Activated CD8-positive, alpha-beta memory T cell treated with anti-CD3 and anti-CD28 coated beads for 24 hours (primary cell): ENCODE measurements around the gene ZSCAN5B.
"Not testable (repeated sequence)": the region's sequence is repeated elsewhere in the genome, so short reads cannot be mapped to it uniquely, and the experiment has no call there.

Experiments
- DNase-seq: peaks from one replicate; pipeline ENCODE4 v3.0.0-alpha.2; 2020

The ZSCAN5B gene

DNA sequence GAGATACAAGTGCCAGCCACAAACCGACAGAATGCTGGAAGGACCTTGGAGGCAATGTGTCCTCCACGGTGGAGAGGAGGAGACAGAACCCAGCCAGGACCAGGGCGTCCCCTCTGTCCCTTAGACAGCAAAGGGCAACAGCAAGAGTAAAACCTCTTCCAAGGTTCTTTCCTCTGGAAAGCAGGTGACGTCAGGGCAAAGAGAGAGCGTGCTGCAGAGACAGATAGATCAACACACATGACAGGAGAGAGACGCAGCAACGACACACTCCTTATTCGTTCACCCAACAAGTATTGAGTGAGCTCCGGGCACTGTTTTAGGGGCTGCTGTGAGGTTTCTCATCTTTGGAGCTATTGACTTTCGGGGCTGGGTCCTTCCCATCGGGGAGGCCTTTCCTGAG lies 23.0 kb downstream of the ZSCAN5B start:
- no peak for DNase-seq

DNA sequence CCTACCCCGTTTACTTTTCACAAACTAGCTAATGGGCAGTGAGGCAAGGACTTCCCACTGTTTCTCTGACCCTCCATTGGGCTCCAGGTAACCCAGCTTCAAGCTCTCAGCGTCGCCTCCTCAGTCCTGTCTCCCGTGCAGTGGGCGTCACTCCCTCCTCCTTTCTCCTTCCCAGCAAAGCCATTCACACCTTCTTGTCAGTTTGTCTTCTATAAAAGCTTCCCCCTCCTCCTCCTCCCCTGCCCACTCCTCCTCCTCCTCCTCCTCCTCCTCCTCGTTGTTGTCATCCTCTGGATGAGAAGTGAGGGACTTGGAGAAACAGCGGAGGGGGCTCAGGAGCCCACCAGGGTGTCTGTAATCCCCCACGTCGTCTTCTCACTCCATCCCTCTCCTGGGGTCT lies 23.5 kb downstream of the ZSCAN5B start:
- no peak for DNase-seq

DNA sequence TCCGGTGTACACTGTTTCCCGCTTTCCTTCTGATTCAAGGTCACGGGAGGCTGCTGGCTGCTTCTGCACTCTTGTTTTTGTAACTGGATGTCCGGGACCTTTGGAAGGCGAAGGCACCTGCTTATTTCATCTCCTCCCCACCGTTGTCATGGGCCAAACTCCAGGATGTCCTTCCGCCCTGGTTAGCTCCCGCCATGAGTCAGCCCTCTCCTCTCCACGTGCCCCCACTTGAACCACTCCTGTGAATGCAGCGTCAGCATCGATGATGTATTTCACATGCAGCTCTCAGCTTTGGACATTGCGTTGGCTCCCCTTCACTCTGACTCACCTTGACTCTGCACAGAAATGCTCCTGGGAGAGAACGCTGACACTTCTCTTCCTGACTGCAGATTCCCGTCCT lies 27.3 kb downstream of the ZSCAN5B start:
- DNase-seq, result no peak

DNA sequence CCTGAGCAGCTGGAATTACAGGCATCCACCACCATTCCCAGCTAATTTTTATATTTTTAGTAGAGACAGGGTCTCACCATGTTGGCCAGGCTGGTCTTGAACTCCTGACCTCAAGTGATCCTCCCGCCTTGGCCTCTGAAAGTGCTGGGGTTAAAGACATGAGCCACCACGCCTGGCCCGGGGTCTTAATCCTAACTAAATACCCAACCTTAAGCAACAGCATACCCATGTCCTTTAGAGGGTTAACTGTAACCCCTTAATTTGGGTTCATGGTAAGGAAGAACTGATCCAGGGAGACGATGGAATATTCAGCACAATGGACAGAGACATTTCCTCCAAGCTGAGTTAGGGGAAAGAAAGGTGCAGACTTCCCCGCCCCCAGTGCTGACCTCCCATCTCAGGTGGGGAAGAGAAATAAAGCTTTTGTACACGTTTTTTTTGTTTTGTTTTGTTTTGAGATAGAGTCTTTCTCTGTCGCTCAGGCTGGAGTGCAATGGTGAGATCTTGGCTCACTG lies 30.5 kb downstream of the ZSCAN5B start:
- no peak for DNase-seq

DNA sequence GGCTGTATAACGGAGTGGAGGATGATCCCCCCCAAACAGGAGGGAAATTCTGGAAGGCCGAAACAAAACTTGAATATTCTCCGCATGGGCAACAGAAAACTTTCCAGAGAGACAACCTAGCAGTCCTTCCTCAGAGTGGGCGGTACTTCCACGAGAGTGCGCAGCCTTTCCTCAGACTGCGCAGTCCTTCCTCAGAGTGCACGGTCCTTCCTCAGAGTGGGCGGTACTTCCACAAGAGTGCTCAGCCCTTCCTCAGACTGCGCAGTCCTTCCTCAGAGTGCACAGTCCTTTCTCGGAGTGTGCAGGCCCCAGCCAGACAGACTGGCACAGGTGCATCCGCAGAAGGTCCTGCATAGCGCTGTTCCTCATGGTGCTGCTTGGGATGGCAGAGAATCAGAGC lies 34.5 kb downstream of the ZSCAN5B start:
- no peak for DNase-seq

DNA sequence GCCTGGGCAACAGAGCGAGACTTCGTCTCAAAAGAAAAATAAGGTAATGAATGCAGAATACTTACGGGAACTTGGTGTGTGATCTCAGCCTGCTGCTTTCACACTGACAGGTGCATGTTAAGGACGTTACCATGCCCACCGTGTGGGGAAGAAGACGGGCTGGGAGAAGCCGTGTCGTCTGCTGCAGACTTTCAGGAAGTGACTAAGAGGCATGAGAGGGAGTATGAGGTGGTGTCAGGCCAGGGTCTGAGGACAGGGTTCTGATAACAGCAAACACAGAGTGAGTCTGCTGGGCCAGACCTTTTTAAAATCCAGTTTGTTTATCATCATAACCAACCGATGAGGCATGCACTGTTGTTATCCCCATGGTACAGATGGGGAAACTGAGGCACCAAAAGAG lies 35.3 kb downstream of the ZSCAN5B start:
- no peak for DNase-seq

DNA sequence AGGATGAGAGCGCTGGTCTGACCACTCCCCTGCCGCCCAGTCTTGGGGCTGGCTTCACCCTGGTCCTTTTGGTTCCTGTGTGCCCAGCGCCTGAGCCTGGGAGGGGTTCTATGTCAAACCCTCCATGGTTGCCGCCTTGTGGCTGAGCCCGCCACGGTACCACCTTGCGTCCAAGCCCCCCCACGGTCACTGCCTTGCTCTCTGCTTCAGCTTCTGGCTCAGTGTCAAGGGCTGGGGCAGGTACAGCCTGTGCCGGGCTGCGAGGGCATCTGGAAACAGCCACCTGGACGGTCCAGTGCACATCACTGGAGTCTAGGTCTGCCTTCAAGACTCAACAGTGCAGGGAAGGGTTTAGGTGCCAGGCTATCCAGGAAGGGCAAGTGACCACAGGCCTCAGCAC lies 36.0 kb downstream of the ZSCAN5B start:
- no peak for DNase-seq

DNA sequence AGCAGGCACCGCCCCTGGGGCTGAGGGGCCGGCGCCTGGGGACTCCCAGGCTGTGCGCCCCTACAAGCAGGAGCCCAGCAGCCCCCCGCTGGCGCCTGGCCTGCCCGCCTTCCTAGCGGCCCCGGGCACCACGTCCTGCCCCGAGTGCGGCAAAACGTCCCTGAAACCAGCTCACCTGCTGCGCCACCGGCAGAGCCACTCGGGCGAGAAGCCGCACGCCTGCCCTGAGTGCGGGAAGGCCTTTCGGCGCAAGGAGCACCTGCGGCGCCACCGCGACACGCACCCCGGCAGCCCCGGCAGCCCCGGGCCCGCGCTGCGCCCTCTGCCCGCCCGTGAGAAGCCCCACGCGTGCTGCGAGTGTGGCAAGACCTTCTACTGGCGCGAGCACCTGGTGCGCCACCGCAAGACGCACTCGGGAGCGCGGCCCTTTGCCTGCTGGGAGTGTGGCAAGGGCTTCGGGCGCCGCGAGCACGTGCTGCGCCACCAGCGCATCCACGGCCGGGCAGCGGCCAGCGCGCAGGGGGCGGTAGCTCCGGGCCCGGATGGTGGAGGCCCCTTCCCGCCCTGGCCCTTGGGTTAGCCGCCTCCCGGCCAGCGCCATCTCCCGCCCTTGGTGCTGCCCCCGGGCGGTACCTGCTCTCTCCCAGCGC lies 37.8 kb downstream of the ZSCAN5B start:
- DNase-seq, result no peak

DNA sequence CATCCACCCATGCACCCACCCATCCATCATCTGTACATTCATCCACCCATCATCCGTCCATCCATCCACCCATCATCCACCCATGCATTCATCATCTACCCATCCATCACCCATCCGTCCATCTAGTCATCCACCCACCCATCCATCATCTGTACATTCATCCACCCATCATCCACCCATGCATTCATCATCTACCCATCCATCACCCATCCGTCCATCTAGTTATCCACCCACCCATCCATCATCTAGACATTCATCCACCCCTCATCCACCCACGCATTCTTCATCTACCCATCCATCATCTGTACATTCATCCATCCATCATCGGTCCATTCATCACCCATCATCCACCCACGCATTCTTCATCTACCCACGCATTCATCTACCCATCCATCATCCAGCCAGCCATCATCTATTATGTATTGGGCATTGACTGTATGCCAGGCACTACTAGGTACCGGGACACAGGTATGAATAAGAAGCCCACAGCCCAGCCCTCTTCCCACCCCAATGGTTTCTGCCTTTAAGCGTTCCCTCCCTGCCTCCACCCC lies 38.5 kb downstream of the ZSCAN5B start:
- no peak for DNase-seq

DNA sequence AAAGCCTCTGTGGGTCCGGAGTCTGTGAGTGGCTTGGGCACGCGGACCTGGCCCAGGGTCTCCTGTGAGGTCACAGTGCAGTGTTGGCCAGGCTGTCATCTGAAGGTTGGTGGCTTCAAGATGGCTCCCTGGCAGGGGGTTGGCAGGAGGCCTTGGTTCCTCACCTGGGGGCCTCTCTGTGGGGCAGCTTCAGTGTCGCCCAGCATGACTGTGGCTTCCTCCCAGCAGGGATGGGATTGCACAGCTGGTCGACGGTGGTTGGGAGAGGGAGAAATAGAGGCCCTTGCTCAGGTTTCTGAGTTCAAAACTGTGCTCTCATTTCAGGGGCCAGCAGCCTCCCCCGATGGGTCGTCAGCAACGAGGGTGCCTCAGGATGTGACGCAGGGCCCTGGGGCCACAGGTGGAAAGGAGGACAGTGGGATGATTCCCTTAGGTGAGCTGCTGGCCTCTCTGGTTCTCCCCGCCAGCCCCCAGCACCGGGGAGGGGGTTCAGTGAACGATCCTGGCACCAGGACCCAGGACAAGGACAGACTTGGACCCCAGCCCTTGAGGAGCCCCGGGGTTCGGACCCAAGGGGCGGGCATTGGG lies 39.3 kb downstream of the ZSCAN5B start:
- no peak for DNase-seq

DNA sequence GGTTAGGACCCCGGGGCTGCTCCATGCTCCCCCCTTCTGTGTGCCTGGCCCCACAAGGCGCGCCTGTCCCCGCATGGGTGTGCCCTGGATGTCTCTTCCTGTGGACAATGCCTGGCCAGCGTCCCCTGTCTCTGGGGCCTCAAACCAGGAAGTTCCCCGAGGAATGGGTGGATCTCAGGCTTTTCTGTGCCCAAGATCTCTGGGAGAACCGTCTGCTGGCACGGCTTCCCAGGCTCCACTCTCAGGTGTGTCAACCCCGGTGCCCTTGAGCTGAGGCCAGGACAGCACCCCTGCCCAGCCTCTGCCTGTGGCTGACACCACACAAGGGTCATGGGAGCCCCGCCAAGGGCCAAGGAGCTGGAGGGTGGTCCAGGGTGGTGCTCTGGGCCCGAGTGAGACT lies 40.8 kb downstream of the ZSCAN5B start:
- DNase-seq, result no peak

DNA sequence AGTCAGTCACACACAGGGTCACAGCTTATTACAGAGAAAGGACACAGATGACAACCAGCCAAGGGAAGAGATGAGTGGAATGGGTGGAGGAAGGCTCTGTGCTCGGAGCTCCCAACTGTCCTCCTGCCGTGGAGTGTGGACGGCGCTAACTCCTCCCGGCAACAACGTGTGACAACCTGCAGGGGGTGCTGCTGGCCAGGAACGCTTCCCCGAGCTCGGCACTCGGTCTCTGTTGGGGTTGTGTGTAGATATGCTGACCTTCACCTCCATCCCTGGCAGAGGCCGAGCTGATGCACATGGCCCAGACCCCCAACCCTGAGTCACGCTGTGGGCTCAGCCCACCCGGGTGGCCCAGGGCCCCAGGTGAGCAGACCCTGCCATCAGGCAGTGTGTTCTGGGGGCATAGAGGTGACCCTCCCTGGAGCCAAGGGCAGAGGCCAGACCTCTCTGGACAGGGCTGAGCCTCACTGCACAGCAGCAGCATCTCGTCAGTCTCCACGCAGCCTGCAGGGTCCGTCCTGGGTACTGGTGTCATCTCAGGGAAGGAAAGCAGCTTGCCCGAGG lies 42.4 kb downstream of the ZSCAN5B start:
- no peak for DNase-seq

DNA sequence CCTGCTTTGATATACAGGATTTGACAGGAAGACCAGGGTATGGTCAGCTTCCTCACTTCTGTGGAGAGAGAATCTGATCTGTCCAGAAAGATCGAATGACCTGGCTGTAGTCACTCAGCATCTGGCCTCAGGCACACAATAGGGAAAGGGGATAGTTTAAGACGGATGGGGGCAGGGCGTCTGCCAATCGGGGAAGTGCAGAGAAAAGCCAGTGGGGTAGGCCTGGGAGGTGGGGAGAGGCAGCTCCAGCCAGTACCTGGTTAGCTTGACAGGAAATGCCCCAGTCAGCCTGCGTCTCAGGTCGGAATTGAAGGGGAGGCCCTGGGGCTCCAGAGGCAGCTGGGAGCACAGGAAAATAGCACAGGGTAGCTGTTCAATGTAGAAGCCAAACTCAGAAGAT lies 44.1 kb downstream of the ZSCAN5B start:
- no peak for DNase-seq

DNA sequence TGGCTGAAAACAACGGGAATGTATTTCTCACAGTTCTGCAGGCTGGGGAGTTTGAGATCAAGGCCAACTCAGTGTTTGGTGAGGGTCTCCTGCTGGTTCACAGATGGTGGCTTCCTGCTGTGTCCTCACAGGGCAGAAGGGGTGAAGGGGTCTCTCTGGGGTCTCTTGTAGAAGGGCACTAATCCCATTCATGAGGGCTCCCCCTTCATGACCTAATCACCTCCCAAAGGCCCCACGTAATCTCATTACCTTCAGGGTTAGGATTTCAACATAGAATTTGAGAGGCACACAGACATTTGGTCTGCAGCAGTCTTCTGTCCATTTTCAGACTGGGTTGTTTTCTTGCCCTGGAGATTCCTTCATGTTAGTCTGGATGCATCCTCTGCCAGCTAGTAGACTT lies 44.9 kb downstream of the ZSCAN5B start:
- no peak for DNase-seq

DNA sequence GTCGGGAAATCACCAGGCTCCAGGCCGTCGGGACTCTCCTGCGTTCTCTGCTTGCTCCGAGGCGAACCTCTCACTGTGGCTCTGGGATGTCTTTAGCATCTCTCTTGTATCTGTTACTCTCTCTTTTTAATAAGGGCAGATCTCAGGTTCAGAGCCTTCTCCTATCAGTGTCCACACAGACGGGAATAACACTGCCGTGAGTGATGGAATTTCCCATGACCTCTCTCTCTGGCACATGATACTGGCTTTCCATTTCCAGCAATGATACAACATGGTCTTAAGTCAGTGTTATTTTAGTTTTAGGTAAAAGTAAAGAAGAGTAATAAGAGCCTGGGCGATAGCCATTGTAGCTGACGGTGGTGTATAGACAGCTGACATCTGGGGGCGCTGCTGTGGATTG lies 47.2 kb downstream of the ZSCAN5B start:
- DNase-seq, result no peak

DNA sequence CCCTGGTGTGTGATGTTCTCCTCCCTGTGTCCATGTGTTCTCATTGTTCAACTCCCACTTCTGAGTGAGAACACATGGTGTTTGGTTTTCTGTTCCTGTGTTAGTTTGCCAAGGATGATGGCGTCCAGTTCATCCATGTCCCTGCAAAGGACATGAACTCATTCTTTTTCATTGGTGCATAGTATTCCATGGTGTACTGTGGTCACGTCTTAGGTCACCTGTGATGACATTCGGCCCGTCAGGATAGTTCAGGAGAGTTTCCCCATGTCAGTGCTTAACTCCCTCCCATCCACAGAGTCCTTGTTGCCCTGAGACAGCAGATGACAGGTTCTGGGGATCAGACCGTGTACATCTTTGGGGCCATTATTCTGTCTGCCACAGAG lies 47.9 kb downstream of the ZSCAN5B start:
- no peak for DNase-seq

DNA sequence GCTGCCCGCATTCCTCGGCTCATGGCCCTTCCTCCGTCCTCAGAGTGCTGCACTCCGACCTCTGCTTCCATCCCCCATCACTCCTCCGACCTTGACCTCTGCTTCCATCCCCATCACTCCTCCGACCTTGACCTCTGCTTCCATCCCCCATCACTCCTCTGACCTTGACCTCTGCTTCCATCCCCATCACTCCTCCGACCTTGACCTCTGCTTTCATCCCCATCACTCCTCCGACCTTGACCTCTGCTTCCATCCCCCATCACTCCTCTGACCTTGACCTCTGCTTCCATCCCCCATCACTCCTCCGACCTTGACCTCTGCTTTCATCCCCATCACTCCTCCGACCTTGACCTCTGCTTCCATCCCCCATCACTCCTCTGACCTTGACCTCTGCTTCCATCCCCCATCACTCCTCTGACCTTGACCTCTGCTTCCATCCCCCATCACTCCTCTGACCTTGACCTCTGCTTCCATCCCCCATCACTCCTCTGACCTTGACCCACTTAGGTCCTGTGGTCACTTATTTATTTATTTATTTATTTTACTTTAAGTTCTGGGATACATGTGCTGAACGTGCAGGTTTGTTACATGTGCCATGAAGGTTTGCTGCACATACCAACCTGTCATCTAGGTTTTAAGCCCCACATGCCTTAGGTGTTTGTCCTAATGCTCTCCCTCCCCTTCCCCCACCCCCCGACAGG lies 48.5 kb downstream of the ZSCAN5B start:
- not testable (repeated sequence) for DNase-seq

DNA sequence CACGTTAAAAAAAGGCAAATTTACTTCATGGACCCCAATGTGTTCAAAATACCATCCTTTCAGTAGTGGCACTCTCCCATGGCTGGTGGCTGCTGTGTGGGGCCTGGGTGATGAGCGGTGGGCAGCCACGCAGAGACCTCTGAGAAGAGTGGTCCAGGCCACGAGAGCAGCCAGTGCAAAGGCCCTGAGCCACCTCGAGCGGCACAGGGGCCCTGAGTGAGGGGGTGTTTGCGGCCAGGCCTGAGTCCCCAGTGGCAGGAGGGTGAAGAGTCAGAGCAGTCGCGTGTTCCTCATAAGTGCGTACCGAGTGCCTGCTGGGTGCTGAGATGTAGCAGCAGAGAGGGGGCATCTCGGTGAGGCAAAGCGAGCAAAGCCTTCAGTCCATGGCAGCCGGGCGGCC lies 49.5 kb downstream of the ZSCAN5B start:
- no peak for DNase-seq

DNA sequence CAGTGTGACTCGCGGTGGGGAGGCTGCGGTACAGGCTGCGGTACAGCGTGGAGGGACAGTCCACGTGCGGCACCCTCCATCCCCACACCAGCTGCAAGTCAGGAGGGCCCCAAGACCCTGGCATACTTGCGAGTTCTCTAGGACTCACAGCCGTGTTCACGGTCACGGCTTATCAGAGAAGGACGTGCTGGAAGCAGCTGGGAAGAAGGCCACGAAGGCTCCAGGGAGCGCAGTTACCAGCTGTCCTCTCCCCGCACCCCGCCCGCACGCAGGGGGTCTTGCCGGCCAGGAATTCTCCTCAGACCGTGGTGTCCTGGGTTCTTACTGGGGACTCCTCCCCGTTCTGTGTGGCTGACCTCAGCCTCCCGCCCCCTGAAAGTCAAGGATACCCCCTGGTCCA lies 50.3 kb downstream of the ZSCAN5B start:
- no peak for DNase-seq

DNA sequence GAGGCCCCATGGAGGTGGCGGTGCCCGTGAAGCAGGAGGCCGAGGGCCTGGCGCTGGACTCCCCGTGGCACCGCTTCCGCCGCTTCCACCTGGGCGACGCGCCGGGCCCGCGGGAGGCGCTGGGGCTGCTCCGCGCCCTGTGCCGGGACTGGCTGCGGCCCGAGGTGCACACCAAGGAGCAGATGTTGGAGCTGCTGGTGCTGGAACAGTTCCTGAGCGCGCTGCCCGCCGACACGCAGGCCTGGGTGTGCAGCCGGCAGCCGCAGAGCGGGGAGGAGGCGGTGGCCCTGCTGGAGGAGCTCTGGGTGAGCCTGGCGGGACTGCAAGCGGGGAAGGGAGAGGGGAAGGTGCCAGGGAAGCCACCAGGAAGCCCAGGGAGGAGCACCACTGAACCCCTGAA lies 50.7 kb downstream of the ZSCAN5B start:
- no peak for DNase-seq

DNA sequence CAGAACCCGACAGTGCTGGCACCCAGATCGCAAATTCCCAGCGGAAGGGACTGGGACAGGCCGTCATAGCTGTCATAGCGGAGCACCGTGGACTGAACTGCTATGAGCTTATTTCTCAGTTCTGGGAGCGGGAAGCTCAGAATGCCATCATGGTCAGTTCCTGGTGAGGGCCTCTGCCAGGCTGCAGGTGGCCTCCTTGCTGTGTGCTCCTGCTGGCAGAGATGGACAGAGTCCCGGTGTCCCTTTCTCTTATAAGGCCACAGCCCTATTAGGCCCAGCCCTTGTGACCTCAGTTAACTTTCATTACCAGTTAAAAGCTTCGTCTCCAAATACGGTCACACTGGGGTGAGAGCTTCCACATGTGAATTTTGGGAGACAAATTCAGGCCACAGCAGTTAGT lies 51.9 kb downstream of the ZSCAN5B start:
- DNase-seq, result no peak

DNA sequence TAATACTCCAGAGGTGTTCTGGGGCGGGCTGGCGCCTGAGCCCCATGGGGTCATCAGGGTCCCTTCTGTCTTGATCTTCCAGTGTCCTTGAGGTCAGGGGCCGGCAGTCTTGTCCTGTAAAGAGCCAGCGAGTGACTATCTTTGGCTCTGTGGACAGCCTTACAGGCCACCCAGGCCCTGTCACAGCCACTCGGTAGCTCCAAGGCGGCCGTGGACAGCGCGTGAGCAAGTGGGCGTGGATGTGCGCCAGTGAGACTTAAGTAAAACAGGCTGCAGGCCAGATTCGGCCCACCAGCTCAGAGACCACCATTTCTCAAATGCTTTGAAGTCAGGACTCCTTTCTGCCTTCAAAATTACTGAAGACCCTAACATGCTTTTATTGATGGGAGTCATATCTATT lies 52.8 kb downstream of the ZSCAN5B start:
- DNase-seq, result no peak

DNA sequence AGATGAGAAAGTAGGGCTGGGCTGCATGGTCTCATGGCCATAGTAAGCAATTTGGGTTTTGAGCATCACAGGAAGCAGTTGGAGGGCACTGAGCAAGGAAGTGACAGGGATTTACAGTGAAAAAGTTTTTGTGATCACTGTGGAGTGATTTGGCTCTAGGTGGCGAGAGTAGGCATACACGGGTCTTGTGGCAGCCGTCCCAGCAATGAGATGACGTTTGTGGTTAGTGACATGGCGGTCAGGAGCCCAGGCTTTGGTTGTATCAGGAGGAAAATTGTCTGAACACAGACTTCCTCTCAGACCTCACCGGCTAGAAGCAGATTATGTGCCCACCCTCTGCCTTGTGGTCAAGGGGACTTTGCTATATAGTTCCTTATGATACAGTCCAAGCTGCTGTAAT lies 53.2 kb downstream of the ZSCAN5B start:
- DNase-seq, result no peak

DNA sequence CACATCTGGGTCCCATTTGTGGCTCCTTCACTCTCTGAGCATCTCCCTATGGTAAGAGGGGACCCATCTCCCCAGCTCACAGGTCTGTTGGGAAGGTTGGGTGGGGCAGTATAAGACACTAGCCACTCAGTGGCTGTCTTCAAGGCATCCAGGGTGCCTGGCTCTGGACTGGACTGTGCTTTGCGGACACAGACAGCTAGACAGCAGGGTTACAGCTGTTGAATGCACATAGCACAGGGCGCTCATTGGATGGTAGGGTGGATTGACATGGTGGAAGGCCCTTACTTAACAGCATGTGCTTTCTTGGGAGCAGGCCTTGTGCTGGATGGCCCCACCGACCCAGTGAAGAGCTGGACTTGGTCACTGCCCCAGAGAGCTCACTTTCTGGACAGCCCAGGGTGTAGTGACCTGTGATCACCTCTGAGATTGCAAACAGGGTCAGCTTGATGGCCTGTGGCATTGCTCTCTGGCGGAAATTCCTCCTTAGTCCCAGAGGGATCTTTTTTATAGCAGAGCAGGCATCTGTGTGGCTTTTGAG lies 54.6 kb downstream of the ZSCAN5B start:
- no peak for DNase-seq
